IMR-90 (cell line): ENCODE results near the gene KPNA1. TPM values are rescaled to one million over a fixed set of nuclear protein-coding genes. Genes with fewer than 3 reads are reported as not detected.

Experiments
- ATAC-seq: fragments of 200-7000 bp; cut with Tn5 transposase; 2 replicates; pipeline ENCODE4 v1.9.1; 2020; ENCODE audit warnings: low read depth, mild to moderate bottlenecking, moderate library complexity
- BruUV-seq: library from RNA; stranded (reverse); fragments of 400-500 nt; replicated peaks from 2 replicates; lab custom pipeline; 2021; lab: Mats Ljungman, UMichigan
- CTCF ChIA-PET: fragments of 300-600 bp; formaldehyde crosslinking; extraction: SDS; loops from one replicate; lab custom pipeline; 2021; ENCODE audit warnings: antibody characterized with exemption; lab: Yijun Ruan, JAX
- POLR2A ChIA-PET: fragments of 300-600 bp; sonication (Branson Sonifier 250); formaldehyde crosslinking; loops from one replicate; lab custom pipeline; 2022; ENCODE audit warnings: antibody characterized with exemption; ENCODE audit not compliant: unreplicated experiment; lab: Charles Lee
- DNase-seq: peaks from one replicate; pipeline ENCODE4 v3.0.0; 2013
- H2AFZ ChIP-seq: replicated peaks from 2 replicates; pipeline ENCODE3; 2013; ENCODE audit warnings: low read length, mild to moderate bottlenecking; ENCODE audit not compliant: poor library complexity
- H2AK5ac ChIP-seq: 2 replicates; pipeline ENCODE4 v1.6.1; 2013; ENCODE audit warnings: low read depth, low read length, inconsistent platforms
- H2AK9ac ChIP-seq: replicated peaks from 2 replicates; pipeline ENCODE3; 2013; ENCODE audit warnings: mild to moderate bottlenecking, low read depth, low read length, moderate library complexity; ENCODE audit not compliant: poor library complexity
- H2BK120ac ChIP-seq: 2 replicates; pipeline ENCODE4 v1.6.1; 2013; ENCODE audit warnings: low read depth, low read length, inconsistent platforms
- H2BK15ac ChIP-seq: 3 replicates; pipeline ENCODE4 v1.6.1; 2013; ENCODE audit warnings: low read depth, low read length, inconsistent platforms
- H2BK20ac ChIP-seq: 2 replicates; pipeline ENCODE4 v1.6.1; 2013; ENCODE audit warnings: low read depth, mild to moderate bottlenecking, inconsistent platforms, low read length, moderate library complexity
- H2BK5ac ChIP-seq: 2 replicates; pipeline ENCODE4 v1.6.1; 2013; ENCODE audit warnings: mild to moderate bottlenecking, low read depth, low read length, inconsistent platforms; ENCODE audit not compliant: poor library complexity, severe bottlenecking
- H3K14ac ChIP-seq: replicated peaks from 2 replicates; pipeline ENCODE4 v1.6.1; 2013; ENCODE audit warnings: low read depth, low read length, inconsistent platforms
- H3K18ac ChIP-seq: 2 replicates; pipeline ENCODE4 v1.6.1; 2013; ENCODE audit warnings: low read depth, low read length, control low read depth
- H3K23ac ChIP-seq: 2 replicates; pipeline ENCODE4 v1.6.1; 2013; ENCODE audit warnings: low read depth, low read length, inconsistent platforms
- H3K27ac ChIP-seq: 2 replicates; pipeline ENCODE4 v1.5.1; 2013; ENCODE audit warnings: mild to moderate bottlenecking, control low read depth, low read length; ENCODE audit not compliant: insufficient read depth
- H3K27me3 ChIP-seq: 2 replicates; pipeline ENCODE4 v1.6.1; 2013; ENCODE audit warnings: low read length; ENCODE audit not compliant: control insufficient read depth, insufficient read depth
- H3K36me3 ChIP-seq: 2 replicates; pipeline ENCODE4 v1.6.1; 2013; ENCODE audit warnings: low read length, mixed read lengths; ENCODE audit not compliant: control insufficient read depth, insufficient read depth
- H3K4ac ChIP-seq: 2 replicates; pipeline ENCODE4 v1.6.1; 2013; ENCODE audit warnings: low read depth, low read length, inconsistent platforms
- H3K4me1 ChIP-seq: 2 replicates; pipeline ENCODE4 v1.6.1; 2013; ENCODE audit warnings: low read length, mixed read lengths; ENCODE audit not compliant: control insufficient read depth, insufficient read depth
- H3K4me2 ChIP-seq: 2 replicates; pipeline ENCODE4 v1.6.1; 2013; ENCODE audit warnings: low read depth, mild to moderate bottlenecking, control low read depth, low read length, moderate library complexity
- H3K4me3 ChIP-seq: 2 replicates; pipeline ENCODE4 v1.5.1; 2013; ENCODE audit warnings: low read depth, mild to moderate bottlenecking, control low read depth, low read length, moderate library complexity; ENCODE audit not compliant: insufficient read depth
- H3K56ac ChIP-seq: 2 replicates; pipeline ENCODE4 v1.6.1; 2013; ENCODE audit warnings: low read length, inconsistent platforms; ENCODE audit not compliant: insufficient read depth; ENCODE audit errors: extremely low read depth
- H3K79me1 ChIP-seq, 2 experiments: 2 replicates each; pipeline ENCODE4 v1.6.1; 2013; ENCODE audit warnings: low read length in 2 of 2, inconsistent platforms in 1 of 2, low read depth in 1 of 2
- H3K9ac ChIP-seq: 2 replicates; pipeline ENCODE4 v1.6.1; 2013; ENCODE audit warnings: low read depth, low read length, control low read depth
- H3K9me1 ChIP-seq: 2 replicates; pipeline ENCODE4 v1.6.1; 2013; ENCODE audit warnings: low read length, inconsistent platforms; ENCODE audit not compliant: insufficient read depth
- H3K9me3 ChIP-seq: 2 replicates; pipeline ENCODE4 v1.6.1; 2013; ENCODE audit warnings: low read length; ENCODE audit not compliant: control insufficient read depth, insufficient read depth
- H4K20me1 ChIP-seq: 2 replicates; pipeline ENCODE4 v1.6.1; 2013; ENCODE audit warnings: low read length, inconsistent platforms; ENCODE audit not compliant: insufficient read depth
- H4K5ac ChIP-seq: 2 replicates; pipeline ENCODE4 v1.6.1; 2013; ENCODE audit warnings: mild to moderate bottlenecking, low read depth, low read length, control low read depth
- H4K8ac ChIP-seq, 2 experiments: 2 replicates each; pipeline ENCODE4 v1.6.1; 2013; ENCODE audit warnings: low read depth in 2 of 2, low read length in 2 of 2, control low read depth in 1 of 2, inconsistent platforms in 1 of 2
- H4K91ac ChIP-seq: 2 replicates; pipeline ENCODE4 v1.6.1; 2013; ENCODE audit warnings: low read depth, low read length, inconsistent platforms; ENCODE audit not compliant: insufficient read depth
- CEBPB ChIP-seq: IDR thresholded peaks from 2 replicates; pipeline ENCODE4 v1.6.1; 2012; ENCODE audit warnings: low read depth, low read length, improper control_type of control experiment
- CHD1 ChIP-seq: IDR thresholded peaks from 2 replicates; pipeline ENCODE4 v1.6.1; 2012; ENCODE audit warnings: low read depth, low read length, improper control_type of control experiment
- FOS ChIP-seq: fragments of 150-350 bp; IDR thresholded peaks from 2 replicates; pipeline ENCODE4 v1.6.1; 2016; ENCODE audit warnings: low read depth, low read length
- MAFK ChIP-seq: IDR thresholded peaks from 2 replicates; pipeline ENCODE4 v1.6.1; 2012; ENCODE audit warnings: low read depth, low read length, improper control_type of control experiment
- MAZ ChIP-seq: IDR thresholded peaks from 2 replicates; pipeline ENCODE4 v1.6.1; 2012; ENCODE audit warnings: low read depth, mild to moderate bottlenecking, low read length, improper control_type of control experiment, moderate library complexity, borderline replicate concordance
- NFE2L2 ChIP-seq: fragments of 150-350 bp; IDR thresholded peaks from 2 replicates; pipeline ENCODE4 v1.6.1; 2016; ENCODE audit warnings: low read depth, mild to moderate bottlenecking, low read length
- POLR2A ChIP-seq: IDR thresholded peaks from 2 replicates; pipeline ENCODE4 v1.6.1; 2012; ENCODE audit warnings: mild to moderate bottlenecking, low read depth, low read length
- RCOR1 ChIP-seq: IDR thresholded peaks from 2 replicates; pipeline ENCODE4 v1.6.1; 2012; ENCODE audit warnings: mild to moderate bottlenecking, low read length, improper control_type of control experiment; ENCODE audit not compliant: insufficient replicate concordance
- SMC3 ChIP-seq: fragments of 150-350 bp; IDR thresholded peaks from 2 replicates; pipeline ENCODE4 v1.6.1; 2016; ENCODE audit warnings: low read depth, mild to moderate bottlenecking, antibody characterized with exemption, low read length, moderate library complexity
- USF2 ChIP-seq: fragments of 150-350 bp; IDR thresholded peaks from 2 replicates; pipeline ENCODE4 v1.6.1; 2017; ENCODE audit warnings: mild to moderate bottlenecking, antibody characterized with exemption, low read length, low read depth
- WGBS, 2 experiments: methylation state at CpG; one replicate each; pipeline versions ENCODE4 v1.1.5 to v1.1.7; 2013; ENCODE audit warnings: missing lambda C conversion rate in 2 of 2; ENCODE audit not compliant: insufficient read length in 1 of 2; ENCODE audit errors: extremely low coverage in 2 of 2; 5-methylcytosine and 5-hydroxymethylcytosine counted together
- dilution Hi-C: fragments of 300-500 bp; cut with HindIII; formaldehyde crosslinking; loops from one replicate; pipeline ENCODE4 v1.14.3; 2018; ENCODE audit warnings: low sequenced_read_pairs; ENCODE audit not compliant: unreplicated experiment
- in situ Hi-C: fragments of 300-500 bp; cut with MboI; formaldehyde crosslinking; loops from 3 replicates; pipeline ENCODE4 v1.14.3; 2019; ENCODE audit warnings: low sequenced_read_pairs, inconsistent platforms, mixed read lengths
- intact Hi-C: fragments of 100-400 bp; cut with micrococcal nuclease; formaldehyde crosslinking; loops from 2 replicates; pipeline ENCODE4 v1.10.0; 2022
- polyA plus RNA-seq, 3 experiments: library from polyadenylated mRNA; depleted of rRNA; stranded (reverse); fragments of >200 nt; gene quantifications; 2 replicates each; pipeline ENCODE4 v1.2.3, GENCODE V29; 2012; ENCODE audit warnings: low replicate concordance in 1 of 3
- total RNA-seq: library from RNA; depleted of rRNA; stranded (reverse); fragments of >200 nt; gene quantifications from 2 replicates; pipeline ENCODE4 v1.2.3, GENCODE V29; 2012

KPNA1 gene
- total and polyA plus RNA-seq, 2 of the 4 experiments (the other 2 are of a cell fraction), result 30.6 to 112 TPM

GRCh38 chr3:122493296-122493695 lies 21.4 kb downstream of the KPNA1 start:
- H2BK120ac ChIP-seq, result no peak overlapping the region
- H2AFZ ChIP-seq, result no peak overlapping the region
- no peak overlapping the region for H2BK20ac ChIP-seq
- H4K20me1 ChIP-seq, result peaks cover 15% of the 10 kb centered on the region
- no peak overlapping the region for H3K4me2 ChIP-seq
- H4K8ac ChIP-seq, result no peak overlapping the region
- CTCF ChIA-PET, result interaction anchor here (0.7 to 0.9 kb wide), 2 partner anchors 22 to 185 kb away, joined by 3 to 4 read pairs; partner anchors contain the start of gene KPNA1
- no peak overlapping the region for H3K14ac ChIP-seq
- no peaks in the 10 kb centered on the region for H3K9me3 ChIP-seq
- no peak overlapping the region for H4K91ac ChIP-seq
- H3K9me1 ChIP-seq, result peaks cover 7% of the 10 kb centered on the region; the same call in 1 of the 2 replicates
- H3K9ac ChIP-seq, result no peak overlapping the region
- dilution Hi-C loops, result no loop called here
- DNase-seq (peak; percentile 47), ATAC-seq (no peak; the same call in 1 of the 2 replicates)
- no peak overlapping the region for H2AK5ac ChIP-seq
- no CpG with 5 or more reads among the region's 3 CpGs for WGBS, 2 experiments
- H2BK5ac ChIP-seq, result peak overlapping the region; percentile 57
- no peak overlapping the region for H3K56ac ChIP-seq
- TF ChIP-seq SMC3 (no peak), MAZ (no peak), NFE2L2 (no peak), RCOR1 (no peak), CEBPB (no peak), FOS (no peak), USF2 (no peak), MAFK (no peak), CHD1 (no peak), POLR2A (no peak)
- peaks cover 3% of the 10 kb centered on the region for H3K36me3 ChIP-seq
- POLR2A ChIA-PET, result interaction anchor here (0.5 kb wide), 1 partner anchor 35 kb away, joined by 3 read pairs; no protein-coding TSS in a partner anchor
- peaks cover 40 to 65% of the 10 kb centered on the region in 2 experiments for H3K79me1 ChIP-seq
- no TSS peak for BruUV-seq
- H3K18ac ChIP-seq, result no peak overlapping the region
- H3K27ac ChIP-seq, result no peak overlapping the region
- in situ Hi-C loops, result no loop called here
- no peak overlapping the region for H3K4ac ChIP-seq
- no peak overlapping the region for H3K23ac ChIP-seq
- H3K27me3 ChIP-seq, result no peaks in the 10 kb centered on the region
- H3K4me1 ChIP-seq, result peaks cover 5% of the 10 kb centered on the region; the same call in 1 of the 2 replicates
- intact Hi-C loops, result no loop called here
- no peak overlapping the region for H2AK9ac ChIP-seq
- no peak overlapping the region for H3K4me3 ChIP-seq
- no peak overlapping the region for H2BK15ac ChIP-seq
- no peak overlapping the region for H4K5ac ChIP-seq
